NCI-H345 (cell line): ENCODE data around the gene ARVCF.
"Not testable (repeated sequence)": the region's sequence is repeated elsewhere in the genome, so short reads cannot be mapped to it uniquely, and the experiment has no call there.

Experiments used
- DNase-seq: peaks from one replicate; lab custom pipeline; 2025; lab: John Stamatoyannopoulos, UW

The ARVCF gene

DNA sequence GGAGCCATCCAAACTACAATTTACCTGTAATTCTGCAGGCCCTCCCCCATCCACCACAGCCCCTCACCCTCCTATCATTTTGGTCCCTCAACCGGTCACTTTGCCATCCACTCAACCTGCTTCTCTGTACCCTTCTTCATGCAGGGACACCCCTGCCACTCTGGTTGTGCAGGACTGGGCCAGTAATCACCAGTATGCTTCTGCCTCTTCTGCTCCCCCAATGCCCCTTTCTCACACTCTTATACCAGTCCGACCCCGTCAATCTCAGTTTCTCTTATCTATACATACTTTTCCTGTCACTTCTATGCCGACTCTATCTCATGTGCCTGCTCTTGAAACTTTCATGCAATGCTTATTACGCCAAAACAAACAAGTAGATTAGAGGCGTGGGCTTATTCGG lies 80.1 kb downstream of the ARVCF start:
- DNase-seq = no peak

DNA sequence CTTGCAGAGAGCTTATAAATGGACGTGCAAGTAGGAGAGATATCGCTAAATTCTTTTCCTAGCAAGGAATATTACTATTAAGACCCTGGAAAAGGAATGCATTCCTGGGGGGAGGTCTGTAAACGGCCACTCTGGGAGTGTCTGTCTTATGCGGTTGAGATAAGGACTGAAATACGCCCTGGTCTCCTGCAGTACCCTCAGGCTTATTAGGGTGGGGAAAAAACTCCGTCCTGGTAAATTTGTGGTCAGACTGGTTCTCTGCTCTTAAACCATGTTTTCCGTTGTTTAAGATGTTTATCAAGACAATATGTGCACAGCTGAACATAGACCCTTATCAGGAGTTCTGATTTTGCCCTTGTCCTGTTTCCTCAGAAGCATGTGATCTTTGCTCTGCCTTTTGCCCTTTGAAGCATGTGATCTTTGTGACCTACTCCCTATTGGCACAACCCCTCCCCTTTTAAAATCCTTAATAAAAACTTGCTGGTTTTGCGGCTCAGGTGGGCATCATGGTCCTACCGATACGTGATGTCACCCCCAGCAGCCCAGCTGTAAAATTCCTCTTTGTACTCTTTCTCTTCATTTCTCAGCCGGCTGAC lies 81.4 kb downstream of the ARVCF start:
- not testable (repeated sequence) for DNase-seq

DNA sequence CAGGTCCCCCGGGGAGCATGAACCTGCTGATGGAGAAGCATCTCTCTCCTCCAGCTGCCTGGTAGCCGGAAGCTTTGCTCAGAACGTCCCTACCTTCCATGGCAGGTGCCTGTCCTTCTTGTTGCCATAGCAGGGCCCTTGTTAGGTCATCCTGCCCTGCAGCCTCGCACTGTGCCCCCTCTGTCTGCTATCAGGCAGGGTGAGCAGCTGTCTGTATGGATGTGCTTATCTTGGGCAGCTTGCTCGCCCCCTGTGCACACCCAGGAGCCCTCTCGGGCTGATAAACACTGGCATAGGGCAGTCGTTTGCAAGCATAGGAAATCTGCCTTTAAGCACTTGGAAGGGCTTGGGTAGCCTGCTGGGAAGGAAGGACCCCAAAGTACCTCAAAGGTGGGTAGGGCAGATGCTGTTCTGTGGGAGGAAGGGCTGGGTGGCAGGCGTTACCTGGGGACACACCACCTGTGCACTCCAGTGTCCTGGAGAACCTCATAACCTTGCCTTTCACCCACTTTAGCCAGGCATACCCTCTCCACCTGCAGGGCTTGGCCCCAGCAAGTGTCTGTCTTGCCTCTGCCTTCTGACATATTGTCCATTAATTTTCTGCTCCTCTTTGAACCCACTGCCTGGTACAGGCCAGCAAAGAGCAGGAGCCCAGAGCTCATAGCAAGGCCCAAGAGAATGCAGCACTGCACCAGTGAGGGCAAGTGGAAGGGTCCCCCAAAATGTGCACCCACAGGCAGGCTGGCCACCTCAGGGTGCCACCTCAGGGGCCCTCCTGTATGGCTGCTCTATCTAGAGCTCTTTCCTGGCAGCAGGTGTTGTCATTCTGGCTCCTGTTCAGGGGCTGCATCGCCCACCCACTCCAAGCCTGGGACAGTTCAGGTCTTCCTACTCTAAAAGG lies 83.0 kb downstream of the ARVCF start:
- no peak for DNase-seq

GRCh38 chr22:19932367-19933206 lies 84.0 kb downstream of the ARVCF start:
- DNase-seq = peak; percentile 6

- DNase-seq = no peak
Measured at GRCh38 chr22:19931514-19931913, 85.1 kb downstream of the ARVCF start.

GRCh38 chr22:19930551-19931486 lies 85.8 kb downstream of the ARVCF start:
- DNase-seq = no peak

DNA sequence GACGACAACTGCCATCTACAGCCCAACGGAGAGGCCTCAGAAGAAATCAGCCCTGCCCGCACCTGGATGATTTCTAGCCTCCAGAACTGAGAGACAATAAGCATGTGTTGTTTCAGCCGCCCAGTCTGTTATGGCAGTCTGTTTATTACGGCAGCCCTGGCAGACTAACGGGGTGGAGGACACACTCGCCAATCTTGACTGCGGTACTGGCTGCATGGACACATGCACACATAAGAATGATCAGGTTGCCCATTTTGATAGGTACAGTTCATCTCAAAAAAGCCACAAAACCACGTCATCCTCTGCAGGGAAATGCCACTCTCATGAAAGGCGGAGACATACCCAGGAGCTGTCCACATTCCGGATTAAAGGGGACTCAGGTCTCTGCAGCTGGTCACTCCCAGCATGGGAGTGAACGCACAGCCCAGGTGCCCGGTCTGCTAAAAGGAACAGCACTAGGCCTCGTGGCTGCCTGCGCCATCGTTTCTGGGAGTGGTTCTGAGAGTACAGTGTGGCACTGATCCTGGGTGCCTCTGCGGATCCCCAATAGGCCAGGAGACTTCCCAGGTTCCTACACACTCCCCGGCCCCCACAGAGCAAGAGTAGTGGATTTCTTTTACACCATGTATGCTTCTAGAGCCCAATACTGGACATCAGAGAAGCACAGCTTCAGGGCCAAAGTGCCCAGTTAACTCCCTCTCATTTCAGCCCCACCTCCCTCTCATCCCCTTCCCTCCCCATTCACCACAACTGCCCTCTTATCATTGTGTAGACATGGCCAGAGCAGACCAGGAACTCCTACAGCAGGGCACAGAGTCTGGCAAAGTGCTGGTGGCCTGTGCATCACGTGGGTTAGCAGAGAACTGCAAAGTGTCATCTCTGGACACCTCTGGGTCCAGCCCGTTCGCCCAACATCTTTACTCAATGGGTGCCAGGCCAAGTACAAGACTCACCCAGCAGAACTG lies 86.8 kb downstream of the ARVCF start:
- no peak for DNase-seq

GRCh38 chr22:19928207-19928606 lies 88.4 kb downstream of the ARVCF start:
- no peak for DNase-seq

DNA sequence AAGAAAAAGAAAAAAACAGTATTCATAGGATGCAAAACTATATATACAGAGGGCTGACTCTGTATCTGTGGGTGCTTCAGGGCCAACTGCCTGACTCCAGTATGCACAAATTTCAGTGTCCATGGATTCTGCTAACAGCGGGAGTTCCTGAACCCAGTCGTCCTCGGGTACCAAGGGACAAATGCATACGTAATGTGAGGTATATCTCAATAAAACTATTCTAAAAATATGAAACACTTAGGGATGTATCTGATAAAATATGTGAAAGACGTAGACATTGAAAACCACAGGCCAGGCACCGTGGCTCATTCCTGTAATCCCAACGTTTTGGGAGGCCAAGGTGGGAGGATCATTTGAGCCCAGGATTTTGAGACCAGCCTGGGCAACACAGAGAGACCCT lies 88.9 kb downstream of the ARVCF start:
- no peak for DNase-seq

GRCh38 chr22:19926028-19926427 lies 90.6 kb downstream of the ARVCF start:
- not testable (repeated sequence) for DNase-seq

- no peak for DNase-seq
Measured at GRCh38 chr22:19923914-19924513, 92.6 kb downstream of the ARVCF start.

DNA sequence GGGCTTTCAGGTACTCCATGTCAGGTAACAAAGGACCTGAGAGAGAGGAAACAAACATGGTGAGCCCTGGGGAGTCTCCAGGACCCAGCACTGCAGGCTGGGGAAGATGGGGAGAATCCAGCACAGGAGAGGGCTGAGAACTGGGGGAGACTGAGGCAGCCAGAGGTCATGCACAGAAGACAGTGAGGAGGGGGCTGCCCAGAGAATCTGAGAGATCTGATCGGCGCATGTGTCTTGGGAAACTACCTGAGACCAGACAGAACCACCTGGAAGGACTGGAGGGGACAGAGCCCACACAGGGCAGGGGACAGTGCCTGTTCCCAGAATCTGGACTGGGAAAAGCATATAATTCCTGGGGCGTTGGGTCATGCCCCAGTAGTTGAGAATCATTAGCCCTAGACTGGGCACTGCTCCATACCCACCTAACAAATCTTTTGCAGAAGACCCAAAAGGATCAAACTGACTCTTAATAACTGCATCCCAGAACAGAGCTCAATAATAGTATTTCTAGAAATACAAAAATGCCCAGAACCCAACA lies 95.0 kb downstream of the ARVCF start:
- no peak for DNase-seq
